Gastrocnemius medialis (tissue), 4 donors: ENCODE measurements around the gene WDR4.

Experiments used
- POLR2A ChIP-seq, 2 donors: fragments of 450-650 bp; IDR thresholded peaks; one replicate each; pipeline ENCODE4 v1.6.1; 2017; ENCODE audit warnings: antibody characterized with exemption in 2 of 2, mild to moderate bottlenecking in 2 of 2, moderate library complexity in 2 of 2
- TF ChIP-seq, protein P1 (sequence below), 5 experiments: fragments of 450-650 bp in 3 of 5; fragments of 200-600 bp in 2 of 5; sonication (generic) in 2 of 5; IDR thresholded peaks in 4 of 5; conservative IDR thresholded peaks in 1 of 5; 1 replicate in 4 of 5; 2 replicates in 1 of 5; pipeline ENCODE4 v1.5.1; 2016 to 2019; ENCODE audit warnings: antibody characterized with exemption in 5 of 5, mild to moderate bottlenecking in 3 of 5, moderate library complexity in 3 of 5

DNA sequence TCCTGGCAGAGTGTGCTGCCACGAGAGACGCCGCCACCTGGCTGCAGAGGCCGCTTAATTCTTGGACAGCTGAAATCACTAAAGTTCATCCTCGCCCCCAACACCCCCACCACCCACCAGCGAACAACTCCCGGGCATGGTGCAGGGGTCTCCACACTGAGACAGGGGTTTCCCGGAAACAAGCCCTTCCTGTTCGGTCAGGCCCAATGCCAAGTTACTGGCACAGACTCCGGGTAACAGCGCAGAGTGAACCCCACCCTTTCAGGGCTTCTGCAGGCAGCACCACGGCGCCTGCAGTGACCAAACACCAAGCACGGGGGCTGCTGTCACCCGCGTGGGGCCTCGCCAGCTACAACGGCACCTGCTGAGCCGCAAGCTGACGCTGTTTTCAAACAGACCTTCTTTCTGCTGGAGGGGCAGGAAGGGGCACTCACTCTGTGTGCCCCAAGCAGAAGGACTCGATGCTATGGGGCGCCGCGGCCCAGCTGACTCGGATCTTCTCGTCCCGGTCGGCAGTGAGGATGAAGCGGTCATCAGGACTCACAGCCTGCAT lies 17.4 kb downstream of the WDR4 start:
- no peak for TF ChIP-seq POLR2A (IDR thresholded peaks at IDR 0.05)
- TF ChIP-seq, protein P1, sequence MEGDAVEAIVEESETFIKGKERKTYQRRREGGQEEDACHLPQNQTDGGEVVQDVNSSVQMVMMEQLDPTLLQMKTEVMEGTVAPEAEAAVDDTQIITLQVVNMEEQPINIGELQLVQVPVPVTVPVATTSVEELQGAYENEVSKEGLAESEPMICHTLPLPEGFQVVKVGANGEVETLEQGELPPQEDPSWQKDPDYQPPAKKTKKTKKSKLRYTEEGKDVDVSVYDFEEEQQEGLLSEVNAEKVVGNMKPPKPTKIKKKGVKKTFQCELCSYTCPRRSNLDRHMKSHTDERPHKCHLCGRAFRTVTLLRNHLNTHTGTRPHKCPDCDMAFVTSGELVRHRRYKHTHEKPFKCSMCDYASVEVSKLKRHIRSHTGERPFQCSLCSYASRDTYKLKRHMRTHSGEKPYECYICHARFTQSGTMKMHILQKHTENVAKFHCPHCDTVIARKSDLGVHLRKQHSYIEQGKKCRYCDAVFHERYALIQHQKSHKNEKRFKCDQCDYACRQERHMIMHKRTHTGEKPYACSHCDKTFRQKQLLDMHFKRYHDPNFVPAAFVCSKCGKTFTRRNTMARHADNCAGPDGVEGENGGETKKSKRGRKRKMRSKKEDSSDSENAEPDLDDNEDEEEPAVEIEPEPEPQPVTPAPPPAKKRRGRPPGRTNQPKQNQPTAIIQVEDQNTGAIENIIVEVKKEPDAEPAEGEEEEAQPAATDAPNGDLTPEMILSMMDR (IDR thresholded peaks at IDR 0.05 in 4 of 5, conservative IDR thresholded peaks at IDR 0.05 in 1 of 5) = no peak
